H1 (cell line): ENCODE results near the gene AIRE.

Experiments
- EZH2 ChIP-seq: fragments of 200-600 bp; sonication (generic); IDR thresholded peaks from 2 replicates; pipeline ENCODE4 v1.7.1; 2012; ENCODE audit warnings: low read depth, mild to moderate bottlenecking, moderate library complexity, low read length, inconsistent platforms; ENCODE audit not compliant: severe bottlenecking
- GABPA ChIP-seq: IDR thresholded peaks from 2 replicates; pipeline ENCODE4 v1.6.1; 2011; ENCODE audit warnings: mild to moderate bottlenecking, low read length, moderate library complexity, borderline replicate concordance; ENCODE audit not compliant: insufficient read depth
- HDAC6 ChIP-seq: IDR thresholded peaks from one replicate; pipeline ENCODE4 v1.7.1; 2012; ENCODE audit warnings: low read depth, mild to moderate bottlenecking, inconsistent platforms, low read length, moderate library complexity
- POLR2A ChIP-seq, 2 experiments: IDR thresholded peaks; 1 replicate in 1 of 2; 2 replicates in 1 of 2; pipeline ENCODE4 v1.6.1; 2011; ENCODE audit warnings: low read depth in 2 of 2, low read length in 2 of 2, mild to moderate bottlenecking in 2 of 2; ENCODE audit errors: control extremely low read depth in 1 of 2
- POLR2AphosphoS5 ChIP-seq: IDR thresholded peaks from 2 replicates; pipeline ENCODE4 v1.6.1; 2011; ENCODE audit warnings: low read depth, low read length
- RFX5 ChIP-seq: IDR thresholded peaks from 2 replicates; pipeline ENCODE4 v1.6.1; 2011; ENCODE audit warnings: low read depth, low read length, improper control_type of control experiment, borderline replicate concordance
- SP1 ChIP-seq: IDR thresholded peaks from 2 replicates; pipeline ENCODE4 v1.6.1; 2011; ENCODE audit warnings: low read depth, low read length
- SP2 ChIP-seq: IDR thresholded peaks from 2 replicates; pipeline ENCODE4 v1.6.1; 2012; ENCODE audit warnings: mild to moderate bottlenecking, low read length, inconsistent platforms
- TAF1 ChIP-seq: IDR thresholded peaks from 2 replicates; pipeline ENCODE4 v1.6.1; 2011; ENCODE audit warnings: mild to moderate bottlenecking, low read depth, low read length
- TAF7 ChIP-seq: optimal IDR thresholded peaks from 2 replicates; pipeline ENCODE3; 2011; ENCODE audit warnings: low read depth, mild to moderate bottlenecking, inconsistent platforms, low read length, moderate library complexity, borderline replicate concordance
- ZNF274 ChIP-seq: IDR thresholded peaks from 2 replicates; pipeline ENCODE4 v1.7.0; 2012; ENCODE audit warnings: low read length, borderline replicate concordance; ENCODE audit errors: extremely low read depth
- TF ChIP-seq, protein P1 (sequence below): IDR thresholded peaks from 2 replicates; pipeline ENCODE4 v1.6.1; 2012; ENCODE audit warnings: inconsistent platforms
- TF ChIP-seq, protein P2 (sequence below), 3 experiments: IDR thresholded peaks; 1 replicate in 2 of 3; 2 replicates in 1 of 3; pipeline versions ENCODE4 v1.5.1 to v1.6.1; 2011; ENCODE audit warnings: low read length in 3 of 3, mild to moderate bottlenecking in 3 of 3, inconsistent platforms in 2 of 3, low read depth in 1 of 3, moderate library complexity in 1 of 3; ENCODE audit not compliant: insufficient read depth in 1 of 3; ENCODE audit errors: control extremely low read depth in 1 of 3

DNA sequence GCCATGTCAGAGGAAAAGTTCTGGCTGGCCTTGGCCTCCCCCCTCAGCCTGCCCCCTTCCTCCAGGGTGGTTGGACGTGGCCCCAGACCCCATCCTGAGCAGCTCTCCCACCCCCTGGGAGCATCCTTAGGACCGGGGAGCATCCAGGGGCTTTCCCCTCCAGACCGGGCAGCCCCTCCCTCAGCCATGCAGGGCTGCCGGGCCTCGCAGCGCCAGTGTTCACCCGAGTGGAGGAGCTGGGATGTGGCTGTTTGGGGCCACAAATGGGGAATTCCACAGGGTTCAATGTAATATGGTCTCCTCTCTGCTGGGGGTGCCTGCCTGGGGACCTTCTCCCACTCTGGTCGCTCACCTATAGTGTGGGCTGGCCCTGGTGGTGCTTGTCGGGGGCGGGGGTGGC, 10.0 kb downstream of the AIRE start:
- TF ChIP-seq, protein P1, sequence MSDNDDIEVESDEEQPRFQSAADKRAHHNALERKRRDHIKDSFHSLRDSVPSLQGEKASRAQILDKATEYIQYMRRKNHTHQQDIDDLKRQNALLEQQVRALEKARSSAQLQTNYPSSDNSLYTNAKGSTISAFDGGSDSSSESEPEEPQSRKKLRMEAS: no peak
- TF ChIP-seq SP2: no peak
- TF ChIP-seq, protein P2, sequence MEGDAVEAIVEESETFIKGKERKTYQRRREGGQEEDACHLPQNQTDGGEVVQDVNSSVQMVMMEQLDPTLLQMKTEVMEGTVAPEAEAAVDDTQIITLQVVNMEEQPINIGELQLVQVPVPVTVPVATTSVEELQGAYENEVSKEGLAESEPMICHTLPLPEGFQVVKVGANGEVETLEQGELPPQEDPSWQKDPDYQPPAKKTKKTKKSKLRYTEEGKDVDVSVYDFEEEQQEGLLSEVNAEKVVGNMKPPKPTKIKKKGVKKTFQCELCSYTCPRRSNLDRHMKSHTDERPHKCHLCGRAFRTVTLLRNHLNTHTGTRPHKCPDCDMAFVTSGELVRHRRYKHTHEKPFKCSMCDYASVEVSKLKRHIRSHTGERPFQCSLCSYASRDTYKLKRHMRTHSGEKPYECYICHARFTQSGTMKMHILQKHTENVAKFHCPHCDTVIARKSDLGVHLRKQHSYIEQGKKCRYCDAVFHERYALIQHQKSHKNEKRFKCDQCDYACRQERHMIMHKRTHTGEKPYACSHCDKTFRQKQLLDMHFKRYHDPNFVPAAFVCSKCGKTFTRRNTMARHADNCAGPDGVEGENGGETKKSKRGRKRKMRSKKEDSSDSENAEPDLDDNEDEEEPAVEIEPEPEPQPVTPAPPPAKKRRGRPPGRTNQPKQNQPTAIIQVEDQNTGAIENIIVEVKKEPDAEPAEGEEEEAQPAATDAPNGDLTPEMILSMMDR (IDR thresholded peaks at IDR 0.05; ENCODE audit: control extremely low read depth in 1 of 3, insufficient read depth in 1 of 3, low read depth in 1 of 3, low read length in 3 of 3): no peak
- TF ChIP-seq POLR2AphosphoS5: no peak
- TF ChIP-seq GABPA: no peak
- TF ChIP-seq POLR2A (IDR thresholded peaks at IDR 0.05; ENCODE audit: control extremely low read depth in 1 of 2, low read depth in 2 of 2, low read length in 2 of 2): no peak
- TF ChIP-seq RFX5: no peak
- TF ChIP-seq TAF7: no peak
- no peak for TF ChIP-seq HDAC6
- no peak for TF ChIP-seq TAF1
- no peak for TF ChIP-seq EZH2
- no peak for TF ChIP-seq SP1
- no peak for TF ChIP-seq ZNF274
